Ovary (tissue), 3 donors: ENCODE results near the gene CCNA1.

ENCODE experiments used
- CTCF ChIP-seq, 3 donors: fragments of 450-650 bp in 2 of 3; fragments of 200-600 bp in 1 of 3; IDR thresholded peaks; one replicate each; pipeline versions ENCODE4 v1.5.1 to v1.8.0; 2016 to 2022; ENCODE audit warnings: antibody characterized with exemption in 3 of 3, mild to moderate bottlenecking in 1 of 3
- EP300 ChIP-seq: sonication (generic); formaldehyde crosslinking; IDR thresholded peaks from one replicate; pipeline ENCODE4 v1.6.1; 2017; ENCODE audit warnings: antibody characterized with exemption
- POLR2A ChIP-seq: fragments of 450-650 bp; IDR thresholded peaks from one replicate; pipeline ENCODE4 v1.6.1; 2017; ENCODE audit warnings: antibody characterized with exemption, mild to moderate bottlenecking, moderate library complexity
- donor health status: DM: no; HTN: no; CAD: no.

GRCh38 chr13:36476661-36477060, 44.4 kb downstream of the CCNA1 start:
- TF ChIP-seq POLR2A (no peak), CTCF (IDR thresholded peaks at IDR 0.05) (no peak), EP300 (no peak)
